Transverse colon (tissue), 4 donors: Measurements from ENCODE around the gene PTX4. TPM values are rescaled to one million over a fixed set of nuclear protein-coding genes. Genes with fewer than 3 reads are reported as not detected.

ENCODE experiments used
- DNase-seq: peaks from one replicate; pipeline ENCODE4 v3.0.0-alpha.2; 2019
- H3K27ac ChIP-seq, 4 donors: fragments of 200-600 bp; sonication (generic); 2 replicates each; pipeline ENCODE4 v1.5.1; 2016 to 2018; ENCODE audit warnings: inconsistent platforms in 4 of 4
- H3K27me3 ChIP-seq: fragments of 200-600 bp; sonication (generic); 2 replicates; pipeline ENCODE4 v1.5.1; 2017; ENCODE audit warnings: inconsistent platforms
- H3K36me3 ChIP-seq, 4 donors: fragments of 200-600 bp; sonication (generic); 2 replicates each; pipeline ENCODE4 v1.5.1; 2017 to 2019; ENCODE audit warnings: inconsistent platforms in 4 of 4
- H3K4me1 ChIP-seq, 4 donors: fragments of 200-600 bp; sonication (generic); 2 replicates each; pipeline ENCODE4 v1.5.1; 2017 to 2020; ENCODE audit warnings: inconsistent platforms in 4 of 4
- H3K4me3 ChIP-seq, 4 donors: fragments of 200-600 bp; sonication (generic); 1 replicate in 1 of 4; 2 replicates in 3 of 4; pipeline versions ENCODE4 v1.5.1 to v1.6.1; 2017 to 2019; ENCODE audit warnings: inconsistent platforms in 4 of 4
- H3K9me3 ChIP-seq, 2 donors: fragments of 200-600 bp; sonication (generic); 2 replicates each; pipeline ENCODE4 v1.5.1; 2017 to 2019; ENCODE audit warnings: inconsistent platforms in 2 of 2
- CTCF ChIP-seq, 5 experiments: fragments of 200-600 bp in 3 of 5; fragments of 450-650 bp in 2 of 5; sonication (generic) in 3 of 5; IDR thresholded peaks; 1 replicate in 2 of 5; 2 replicates in 3 of 5; pipeline ENCODE4 v1.5.1; 2016 to 2017; ENCODE audit warnings: antibody characterized with exemption in 5 of 5, inconsistent platforms in 3 of 5, mild to moderate bottlenecking in 2 of 5, moderate library complexity in 1 of 5
- EP300 ChIP-seq: sonication (generic); formaldehyde crosslinking; IDR thresholded peaks from one replicate; pipeline ENCODE4 v1.6.1; 2017; ENCODE audit warnings: antibody characterized with exemption, low read depth
- POLR2A ChIP-seq: fragments of 450-650 bp; IDR thresholded peaks from one replicate; pipeline ENCODE4 v1.6.1; 2016; ENCODE audit warnings: antibody characterized with exemption, mild to moderate bottlenecking, moderate library complexity
- POLR2AphosphoS5 ChIP-seq, 3 donors: sonication (generic); formaldehyde crosslinking; IDR thresholded peaks; one replicate each; pipeline ENCODE4 v1.6.1; 2016; ENCODE audit warnings: antibody characterized with exemption in 3 of 3
- WGBS, 2 donors: methylation state at CpG; one replicate each; pipeline ENCODE4 v1.1.5; 2018; ENCODE audit warnings: low coverage in 1 of 2; 5-methylcytosine and 5-hydroxymethylcytosine counted together
- in situ Hi-C, 4 donors: fragments of 200-750 bp; cut with MboI; loops; one replicate each; pipeline versions ENCODE4 v1.15.0 to v1.15.1; 2017; ENCODE audit warnings: low sequenced_read_pairs in 3 of 4, low pct_ligation_motif_present in 1 of 4, low pct_unique_long_range_greater_than_20kb in 1 of 4
- intact Hi-C: fragments of 100-400 bp; cut with DNase I; formaldehyde crosslinking; loops from one replicate; pipeline ENCODE4 v1.15.1; 2023; ENCODE audit warnings: low total_unique reads
- total RNA-seq, 4 donors: library from RNA; depleted of rRNA; stranded (reverse); fragments of >200 nt; gene quantifications; one replicate each; pipeline ENCODE4 v1.1.0, GENCODE V29; 2016

PTX4 gene
- total RNA-seq, 4 donors from 2014 or later: not detected

GRCh38 chr16:1503110-1503955, 14.6 kb upstream of the PTX4 start:
- H3K27ac ChIP-seq: no peak overlapping the region
- no peaks in the 10 kb centered on the region for H3K27me3 ChIP-seq
- no peaks in the 10 kb centered on the region for H3K4me1 ChIP-seq
- in situ Hi-C loops: no loop called here
- 91 to 97% methylated on average over 11 to 37 of the region's 37 CpGs for WGBS, 2 donors
- no peaks in the 10 kb centered on the region for H3K9me3 ChIP-seq
- intact Hi-C loops: no loop called here
- no peak overlapping the region for H3K4me3 ChIP-seq
- DNase-seq: no peak
- peaks cover 0 to 38% (median 17%) of the 10 kb centered on the region in 4 donors for H3K36me3 ChIP-seq
- TF ChIP-seq EP300: no peak
- no peak for TF ChIP-seq POLR2A
- TF ChIP-seq CTCF (IDR thresholded peaks at IDR 0.05): no peak
- no peak for TF ChIP-seq POLR2AphosphoS5 (IDR thresholded peaks at IDR 0.05)

GRCh38 chr16:1502092-1503004, 13.6 kb upstream of the PTX4 start:
- in situ Hi-C loops: no loop called here
- no peak for TF ChIP-seq CTCF (IDR thresholded peaks at IDR 0.05)
- TF ChIP-seq EP300: no peak
- TF ChIP-seq POLR2A: no peak
- no peak for TF ChIP-seq POLR2AphosphoS5 (IDR thresholded peaks at IDR 0.05)
- 97% methylated on average over 25 of the region's 42 CpGs; no CpG with 5 or more reads in 1 of the 2 donors for WGBS, 2 donors

GRCh38 chr16:1501630-1502029, 12.9 kb upstream of the PTX4 start:
- intact Hi-C loops: no loop called here
- Histone ChIP-seq H3K27ac (no peak overlapping the region), H3K27me3 (no peaks in the 10 kb centered on the region), H3K4me3 (no peak overlapping the region), H3K36me3 (peaks cover 0 to 38% (median 17%) of the 10 kb centered on the region in 4 donors), H3K9me3 (no peaks in the 10 kb centered on the region), H3K4me1 (no peaks in the 10 kb centered on the region)
- 95% methylated on average over 20 of the region's 23 CpGs; no CpG with 5 or more reads in 1 of the 2 donors for WGBS, 2 donors
- no peak for TF ChIP-seq CTCF (IDR thresholded peaks at IDR 0.05)
- no peak for TF ChIP-seq EP300
- no peak for TF ChIP-seq POLR2A
- no peak for TF ChIP-seq POLR2AphosphoS5 (IDR thresholded peaks at IDR 0.05)
- no peak for DNase-seq
- in situ Hi-C loops: no loop called here

More at GRCh38 chr16:1502092-1503004, 13.6 kb upstream of the PTX4 start:
- no peak for DNase-seq
- Histone ChIP-seq H3K9me3 (no peaks in the 10 kb centered on the region), H3K4me3 (no peak overlapping the region), H3K27me3 (no peaks in the 10 kb centered on the region), H3K4me1 (no peaks in the 10 kb centered on the region), H3K36me3 (peaks cover 0 to 38% (median 17%) of the 10 kb centered on the region in 4 donors), H3K27ac (no peak overlapping the region)
- intact Hi-C loops: no loop called here
